Hematopoietic multipotent progenitor cell treated with erythropoietin and hydrocortisone succinate and interleukin-3 and kit ligand, for 6 days (in vitro differentiated cells): ENCODE data around the gene USP12.
A peak's percentile ranks its signal among the peaks of the same experiment; 100 is the strongest.
"Not testable (repeated sequence)": the region's sequence is repeated elsewhere in the genome, so short reads cannot be mapped to it uniquely, and the experiment has no call there.

Experiments used
- DNase-seq: peaks from one replicate; pipeline ENCODE4 v3.0.0-alpha.2; 2015

The USP12 gene

DNA sequence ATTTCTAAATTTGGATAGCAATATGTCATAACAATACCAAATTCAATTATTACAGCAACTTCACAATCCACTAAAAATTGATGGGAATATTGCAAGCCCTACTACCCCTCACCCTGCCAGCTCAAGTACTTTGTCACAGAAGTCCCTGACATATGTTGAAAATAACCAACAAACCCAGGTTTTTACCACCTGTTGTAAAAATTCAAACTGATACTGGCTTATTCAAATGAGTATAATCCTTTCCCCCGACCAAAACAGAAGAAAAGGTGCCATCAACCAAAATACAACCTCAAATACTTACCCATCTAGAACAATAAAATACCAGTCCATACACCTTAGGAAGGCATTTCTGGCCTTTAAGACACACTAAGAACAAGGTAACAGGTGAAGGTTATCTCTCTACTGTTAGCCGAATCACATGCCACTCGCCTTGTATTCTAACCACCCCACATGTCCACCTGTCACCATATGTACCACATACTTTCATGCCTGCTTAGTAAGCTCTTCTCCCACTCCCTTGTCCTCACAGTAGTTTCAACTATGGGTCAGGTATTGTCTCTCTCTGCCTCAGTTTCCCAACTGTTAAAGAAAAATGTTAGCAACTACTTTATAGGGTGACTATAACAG is 53.1 kb downstream of the USP12 start:
- DNase-seq = no peak

DNA sequence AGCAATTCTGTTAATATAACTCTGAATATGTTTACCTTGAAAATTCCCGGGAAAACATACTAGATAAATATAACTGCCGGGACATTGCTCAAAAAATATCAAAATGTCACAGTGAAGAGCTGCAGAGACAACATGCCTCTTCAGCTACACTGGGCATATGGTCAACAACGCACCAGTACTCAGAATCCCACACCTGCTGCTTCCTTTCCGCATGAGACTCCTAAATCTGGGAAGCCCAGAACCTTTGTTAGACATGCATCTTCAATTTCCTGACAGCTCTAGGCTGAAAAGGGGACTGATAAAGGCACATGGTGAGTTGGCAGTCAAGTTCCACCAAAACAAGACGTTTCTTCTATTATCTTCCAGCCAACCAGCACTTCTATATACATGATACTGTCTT is 53.7 kb downstream of the USP12 start:
- no peak for DNase-seq

GRCh38 chr13:27117158-27117557 is 54.5 kb downstream of the USP12 start:
- DNase-seq = no peak

DNA sequence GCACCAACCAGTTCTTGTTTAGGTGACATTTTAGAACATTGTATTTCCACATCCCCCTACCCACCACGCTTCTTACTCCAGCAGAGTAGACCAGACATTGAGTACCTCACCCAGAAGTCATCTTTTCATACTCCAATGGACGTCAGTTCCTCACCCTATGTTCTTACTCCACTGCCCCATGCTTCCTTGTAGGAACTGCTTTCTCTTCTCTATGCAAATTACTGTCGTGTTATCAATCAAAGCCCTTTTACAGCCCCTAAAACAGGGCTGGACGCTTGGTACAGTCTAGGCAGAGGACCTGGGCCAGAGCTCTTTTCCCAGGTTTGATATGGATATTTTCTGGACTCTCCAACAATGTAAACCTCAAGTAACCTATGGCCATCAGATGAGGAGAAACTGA is 58.2 kb downstream of the USP12 start:
- DNase-seq = no peak

- no peak for DNase-seq
These were observed 59.6 kb downstream of the USP12 start for GRCh38 chr13:27112006-27112405.

GRCh38 chr13:27110056-27110746 is 61.4 kb downstream of the USP12 start:
- DNase-seq = no peak

DNA sequence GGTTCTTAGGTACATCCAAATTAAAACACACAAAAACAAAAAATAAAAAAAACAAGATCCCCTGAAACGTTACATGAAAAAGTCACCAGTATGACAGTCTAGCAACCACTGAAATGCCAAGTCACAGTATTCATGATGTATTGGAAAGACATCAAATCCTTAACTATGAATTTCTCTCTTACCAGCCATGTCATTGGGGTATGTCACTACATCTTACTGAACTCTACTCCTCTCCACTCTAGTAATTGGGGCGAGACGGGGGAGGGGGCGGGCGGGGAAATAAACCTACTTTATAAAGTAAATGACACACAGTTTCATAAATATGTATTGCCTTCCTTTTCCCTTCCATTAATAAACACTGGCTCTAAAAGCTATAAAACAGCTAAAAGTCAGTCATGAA is 65.5 kb downstream of the USP12 start:
- DNase-seq = no peak

DNA sequence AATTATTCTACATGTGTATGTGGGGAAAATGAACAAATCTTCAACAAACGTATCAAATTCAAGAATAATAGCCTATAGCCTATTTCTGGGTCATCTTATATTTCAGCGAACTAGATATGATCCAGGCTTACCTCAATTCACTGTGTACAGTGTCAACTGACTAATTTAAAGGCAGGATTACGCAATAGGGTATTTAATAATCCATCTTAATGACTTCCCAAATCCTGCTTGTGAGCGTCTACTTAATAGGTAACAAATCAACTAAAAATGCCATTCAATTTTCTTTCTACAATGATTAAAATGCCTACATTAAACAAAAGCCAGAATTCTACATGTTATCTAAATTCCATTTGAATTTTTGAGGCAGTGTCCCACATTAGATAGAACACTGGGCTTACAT is 67.0 kb downstream of the USP12 start:
- DNase-seq = no peak

GRCh38 chr13:27101847-27102246 is 69.8 kb downstream of the USP12 start:
- no peak for DNase-seq

DNA sequence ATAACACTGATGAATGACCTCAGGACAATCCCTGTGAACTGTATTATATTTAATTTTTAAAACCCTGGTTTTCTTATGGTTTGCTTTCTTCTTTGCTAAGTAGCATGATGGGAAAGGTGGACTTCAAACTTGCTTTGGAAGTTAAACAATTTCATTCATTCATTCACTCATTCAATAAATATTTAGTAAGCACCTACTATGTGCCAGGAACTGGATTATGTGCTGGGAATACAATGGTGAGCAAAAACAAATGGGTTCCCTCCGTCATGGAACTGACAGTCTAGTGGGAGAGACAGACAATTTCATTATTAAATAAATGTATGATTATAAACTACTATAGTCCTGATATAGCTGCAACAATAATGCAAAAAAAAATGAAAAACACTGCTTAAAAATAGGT is 70.3 kb downstream of the USP12 start:
- DNase-seq = no peak

DNA sequence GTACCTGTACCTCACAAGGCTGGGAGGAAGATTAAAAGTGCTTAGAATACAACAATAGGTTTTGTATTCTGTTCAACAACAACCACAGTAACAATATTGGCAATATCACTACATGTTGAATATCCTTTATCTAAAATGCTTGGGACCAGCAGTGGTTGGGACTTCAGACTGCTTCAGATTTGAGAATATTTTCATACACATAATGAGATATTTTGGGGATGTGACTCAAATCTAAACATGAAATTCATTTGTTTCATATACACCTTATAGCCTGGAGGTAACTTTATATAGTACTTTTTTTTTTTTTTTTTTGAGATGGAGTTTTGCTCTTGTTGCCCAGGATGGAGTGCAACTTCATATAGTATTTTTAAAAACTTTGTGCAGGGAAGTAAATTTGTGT is 73.9 kb downstream of the USP12 start:
- DNase-seq = no peak

DNA sequence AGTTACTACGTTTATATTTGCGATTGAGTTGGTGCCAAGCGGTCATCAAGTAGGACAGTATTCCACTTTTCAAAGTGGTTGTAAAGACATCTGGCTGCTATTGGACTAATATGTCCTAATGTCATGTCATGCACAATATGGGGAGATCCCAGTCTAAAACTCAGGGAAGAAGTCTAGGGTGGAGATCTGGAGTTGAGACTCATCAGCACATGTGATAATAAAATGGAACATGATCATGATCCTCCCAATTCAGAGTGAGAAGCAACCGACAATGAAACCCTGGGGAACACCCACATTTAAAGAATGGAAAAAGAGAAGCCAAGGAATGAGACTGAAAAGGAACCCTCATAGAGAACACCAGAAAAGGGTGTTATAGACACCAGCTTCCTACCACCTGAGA is 80.2 kb downstream of the USP12 start:
- DNase-seq = no peak

DNA sequence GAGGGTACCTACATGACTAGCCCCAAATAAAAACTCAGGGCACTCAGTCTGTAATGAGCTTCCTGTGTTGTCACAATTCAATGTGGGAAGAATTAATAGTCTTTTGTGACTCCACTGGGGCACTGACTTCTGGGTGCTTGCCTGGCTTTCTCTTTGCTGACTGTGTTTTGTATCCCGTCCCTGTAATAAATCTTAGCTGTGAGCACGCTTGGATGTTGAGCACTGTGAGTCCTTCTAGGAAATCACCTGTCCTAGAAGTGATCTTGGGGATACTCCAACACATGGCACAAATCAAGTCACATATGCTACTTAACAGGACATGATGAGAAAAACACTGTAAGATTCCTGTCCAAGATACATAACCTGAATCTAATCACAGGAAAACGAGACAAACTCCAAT is 83.0 kb downstream of the USP12 start:
- no peak for DNase-seq

DNA sequence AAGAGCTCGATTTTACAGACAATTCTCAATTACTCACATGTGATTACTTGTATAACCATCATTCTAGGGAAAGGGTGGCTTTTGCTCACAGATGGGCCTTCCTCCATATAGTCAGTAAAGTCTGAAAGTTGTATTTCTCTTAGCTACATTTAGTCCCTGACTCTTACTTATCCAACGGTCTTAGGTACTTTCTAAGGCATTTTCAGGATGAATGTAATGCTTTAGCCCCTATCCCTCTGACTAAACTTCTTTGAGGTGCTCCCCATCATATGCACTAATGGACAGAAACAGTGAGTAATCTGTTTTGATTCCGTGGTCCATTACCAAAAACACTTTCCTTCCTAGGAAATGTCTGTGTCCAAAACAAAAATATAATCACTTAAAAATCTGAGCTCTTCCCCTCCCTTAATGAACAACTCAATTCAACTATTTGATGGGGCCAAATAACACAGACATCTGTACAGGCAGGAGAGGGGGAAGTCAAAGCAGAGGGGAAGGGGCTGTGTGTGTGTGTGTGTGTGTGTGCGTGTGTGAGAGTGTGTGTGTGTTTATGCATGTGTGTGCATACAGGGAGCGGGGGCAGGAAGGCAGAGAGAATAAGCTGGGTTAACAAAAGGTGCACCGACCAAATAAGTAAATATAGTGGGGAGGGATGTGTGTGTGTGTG is 84.9 kb downstream of the USP12 start:
- DNase-seq = no peak

DNA sequence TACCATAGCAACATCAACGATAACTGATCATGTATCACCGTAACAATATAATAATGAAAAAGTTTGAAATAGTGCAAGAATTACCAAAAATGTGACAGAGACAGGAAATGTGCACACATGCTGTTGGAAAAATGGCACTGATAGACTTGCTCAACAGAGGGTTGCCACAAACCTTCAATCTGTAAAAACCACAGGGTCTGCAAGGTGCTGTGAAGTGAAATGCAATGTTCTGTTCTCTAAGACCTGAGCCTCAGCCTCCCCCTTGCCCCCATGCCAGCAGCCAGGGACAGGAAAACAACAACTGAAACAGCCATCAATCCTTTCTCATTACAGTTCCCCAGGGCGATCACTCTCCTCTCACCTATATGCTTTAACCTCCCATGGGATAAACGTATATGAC is 88.4 kb downstream of the USP12 start:
- no peak for DNase-seq

GRCh38 chr13:27081893-27082679 is 89.5 kb downstream of the USP12 start:
- DNase-seq = peak; percentile 70

GRCh38 chr13:27080018-27080948 is 91.3 kb downstream of the USP12 start:
- DNase-seq = no peak

DNA sequence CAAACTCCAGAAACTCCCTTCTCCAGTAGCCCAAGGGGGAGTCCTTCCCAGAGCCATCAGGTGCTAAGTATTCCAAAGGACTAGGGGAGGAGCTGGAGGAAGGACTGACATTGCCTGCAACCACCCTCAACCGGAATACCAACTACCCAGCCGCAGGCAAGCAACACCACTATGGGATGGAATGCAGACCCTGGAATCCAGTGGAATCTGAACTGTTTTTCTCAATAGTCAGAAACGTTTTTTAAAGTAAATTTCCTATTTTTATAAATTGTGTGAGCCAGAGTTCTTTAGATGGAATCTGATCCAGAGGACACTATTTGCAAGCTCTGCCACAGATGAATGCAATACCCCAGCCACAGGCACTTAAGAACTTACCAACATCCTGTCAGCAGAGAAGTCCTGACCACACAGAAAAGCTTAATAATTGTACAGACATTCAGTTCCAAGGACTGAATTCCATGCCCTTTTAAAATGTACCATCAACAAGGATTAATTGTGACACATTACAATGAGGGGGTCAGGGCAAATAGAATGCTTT is 92.1 kb downstream of the USP12 start:
- peak; percentile 21 for DNase-seq

DNA sequence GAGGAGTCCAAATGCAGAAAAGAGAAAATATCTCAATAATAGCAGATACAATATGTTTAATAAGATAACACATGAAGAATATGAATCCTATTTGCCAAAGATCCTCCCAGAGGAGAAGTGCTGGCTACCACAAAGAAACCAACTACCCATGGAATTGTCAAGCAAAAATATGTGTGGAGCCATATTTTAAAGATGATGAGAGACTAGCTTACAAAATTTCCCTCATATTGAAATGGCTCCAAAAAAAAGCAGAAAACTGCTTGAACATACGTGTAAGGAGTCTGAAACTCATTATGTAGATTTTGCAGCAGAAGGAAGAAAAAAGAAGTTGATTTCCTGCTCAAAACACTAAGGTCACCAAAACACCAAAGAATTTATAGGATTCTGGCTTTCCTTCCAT is 94.2 kb downstream of the USP12 start:
- no peak for DNase-seq

- no peak for DNase-seq
These were observed 95.2 kb downstream of the USP12 start for GRCh38 chr13:27076421-27076820.

GRCh38 chr13:27073186-27073585 is 98.4 kb downstream of the USP12 start:
- no peak for DNase-seq

GRCh38 chr13:27066123-27066522 is 105.5 kb downstream of the USP12 start:
- DNase-seq = not testable (repeated sequence)
